Right atrium auricular region (tissue), 2 donors: Measurements from ENCODE around the gene WDR64. TPM values are rescaled to one million over a fixed set of nuclear protein-coding genes. Genes with fewer than 3 reads are reported as not detected.

Experiments
- DNase-seq: peaks from one replicate; pipeline ENCODE4 v3.0.0-alpha.2; 2019; ENCODE audit warnings: low spot score
- H3K27ac ChIP-seq, 2 donors: fragments of 200-600 bp; sonication (generic); 1 replicate in 1 of 2; 2 replicates in 1 of 2; pipeline ENCODE4 v1.5.1; 2016 to 2019
- H3K27me3 ChIP-seq, 2 donors: fragments of 200-600 bp; sonication (generic); one replicate each; pipeline versions ENCODE4 v1.5.1 to v1.6.0; 2017 to 2019
- H3K36me3 ChIP-seq: fragments of 200-600 bp; sonication (generic); one replicate; pipeline ENCODE4 v1.5.1; 2016
- H3K4me1 ChIP-seq, 2 donors: fragments of 200-600 bp; sonication (generic); one replicate each; pipeline versions ENCODE4 v1.5.1 to v1.6.0; 2017 to 2019
- H3K4me3 ChIP-seq, 2 donors: fragments of 200-600 bp; sonication (generic); 1 replicate in 1 of 2; 2 replicates in 1 of 2; pipeline ENCODE4 v1.5.1; 2017 to 2019; ENCODE audit warnings: mild to moderate bottlenecking in 1 of 2, moderate library complexity in 1 of 2
- H3K9me3 ChIP-seq, 2 donors: fragments of 200-600 bp; sonication (generic); one replicate each; pipeline ENCODE4 v1.5.1; 2019
- total RNA-seq, 2 donors: library from RNA; depleted of rRNA; stranded (reverse); fragments of >200 nt; gene quantifications; one replicate each; pipeline ENCODE4 v1.1.0, GENCODE V29; 2016
- TF ChIP-seq, protein P1 (sequence below), 2 donors: fragments of 200-600 bp; sonication (generic); IDR thresholded peaks; one replicate each; pipeline ENCODE4 v1.5.1; 2019; ENCODE audit warnings: antibody characterized with exemption in 2 of 2

The WDR64 gene
- total RNA-seq, 2 donors from 2014 or later, result not detected

GRCh38 chr1:241742084-241742483 lies 90.0 kb downstream of the WDR64 start:
- H3K27me3 ChIP-seq, result no peaks in the 10 kb centered on the region
- no peaks in the 10 kb centered on the region for H3K9me3 ChIP-seq
- DNase-seq, result no peak
- H3K27ac ChIP-seq, result no peak overlapping the region
- H3K36me3 ChIP-seq, result no peaks in the 10 kb centered on the region
- no peak overlapping the region for H3K4me3 ChIP-seq
- TF ChIP-seq, protein P1, sequence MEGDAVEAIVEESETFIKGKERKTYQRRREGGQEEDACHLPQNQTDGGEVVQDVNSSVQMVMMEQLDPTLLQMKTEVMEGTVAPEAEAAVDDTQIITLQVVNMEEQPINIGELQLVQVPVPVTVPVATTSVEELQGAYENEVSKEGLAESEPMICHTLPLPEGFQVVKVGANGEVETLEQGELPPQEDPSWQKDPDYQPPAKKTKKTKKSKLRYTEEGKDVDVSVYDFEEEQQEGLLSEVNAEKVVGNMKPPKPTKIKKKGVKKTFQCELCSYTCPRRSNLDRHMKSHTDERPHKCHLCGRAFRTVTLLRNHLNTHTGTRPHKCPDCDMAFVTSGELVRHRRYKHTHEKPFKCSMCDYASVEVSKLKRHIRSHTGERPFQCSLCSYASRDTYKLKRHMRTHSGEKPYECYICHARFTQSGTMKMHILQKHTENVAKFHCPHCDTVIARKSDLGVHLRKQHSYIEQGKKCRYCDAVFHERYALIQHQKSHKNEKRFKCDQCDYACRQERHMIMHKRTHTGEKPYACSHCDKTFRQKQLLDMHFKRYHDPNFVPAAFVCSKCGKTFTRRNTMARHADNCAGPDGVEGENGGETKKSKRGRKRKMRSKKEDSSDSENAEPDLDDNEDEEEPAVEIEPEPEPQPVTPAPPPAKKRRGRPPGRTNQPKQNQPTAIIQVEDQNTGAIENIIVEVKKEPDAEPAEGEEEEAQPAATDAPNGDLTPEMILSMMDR (IDR thresholded peaks at IDR 0.05), result no peak
- no peaks in the 10 kb centered on the region for H3K4me1 ChIP-seq

DNA sequence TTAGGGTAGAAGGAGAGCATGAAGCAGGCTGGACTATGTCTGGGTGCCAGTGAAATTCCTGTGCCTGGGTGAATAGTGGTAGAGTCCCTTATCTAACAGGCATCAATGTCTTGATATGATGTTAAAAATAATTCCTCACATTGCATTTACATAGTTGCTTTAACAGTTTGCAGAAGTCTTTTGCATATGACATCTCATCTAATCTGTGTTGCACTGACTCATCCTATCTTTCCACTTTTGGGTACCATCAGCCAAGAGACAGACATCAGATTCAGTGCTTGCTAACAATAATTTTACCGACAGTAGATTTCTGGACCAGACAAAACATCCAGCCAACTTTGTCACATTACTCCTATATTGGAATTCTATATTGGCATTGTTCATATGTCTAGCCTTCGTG lies 92.5 kb downstream of the WDR64 start:
- H3K4me3 ChIP-seq, result no peak overlapping the region
- H3K36me3 ChIP-seq, result no peaks in the 10 kb centered on the region
- peaks cover 0 to 1% of the 10 kb centered on the region in 2 donors for H3K4me1 ChIP-seq
- no peaks in the 10 kb centered on the region for H3K27me3 ChIP-seq
- no peak for DNase-seq
- H3K27ac ChIP-seq, result no peak overlapping the region
- no peaks in the 10 kb centered on the region for H3K9me3 ChIP-seq
- TF ChIP-seq, protein P1 (IDR thresholded peaks at IDR 0.05), result no peak

GRCh38 chr1:241747992-241748391 lies 95.9 kb downstream of the WDR64 start:
- Histone ChIP-seq H3K4me1 (peaks cover 0 to 6% of the 10 kb centered on the region in 2 donors), H3K4me3 (no peak overlapping the region), H3K9me3 (no peaks in the 10 kb centered on the region), H3K36me3 (no peaks in the 10 kb centered on the region), H3K27ac (no peak overlapping the region), H3K27me3 (no peaks in the 10 kb centered on the region)
- no peak for DNase-seq
- TF ChIP-seq, protein P1 (IDR thresholded peaks at IDR 0.05), result no peak

- Histone ChIP-seq H3K27ac (no peak overlapping the region), H3K4me3 (peak overlapping the region in 1 of 2 donors; percentile 32), H3K27me3 (no peaks in the 10 kb centered on the region), H3K9me3 (no peaks in the 10 kb centered on the region), H3K4me1 (peaks cover 0 to 6% of the 10 kb centered on the region in 2 donors), H3K36me3 (no peaks in the 10 kb centered on the region)
- TF ChIP-seq, protein P1 (IDR thresholded peaks at IDR 0.05), result no peak
- no peak for DNase-seq
Measured at GRCh38 chr1:241749041-241749944, 97.2 kb downstream of the WDR64 start.

DNA sequence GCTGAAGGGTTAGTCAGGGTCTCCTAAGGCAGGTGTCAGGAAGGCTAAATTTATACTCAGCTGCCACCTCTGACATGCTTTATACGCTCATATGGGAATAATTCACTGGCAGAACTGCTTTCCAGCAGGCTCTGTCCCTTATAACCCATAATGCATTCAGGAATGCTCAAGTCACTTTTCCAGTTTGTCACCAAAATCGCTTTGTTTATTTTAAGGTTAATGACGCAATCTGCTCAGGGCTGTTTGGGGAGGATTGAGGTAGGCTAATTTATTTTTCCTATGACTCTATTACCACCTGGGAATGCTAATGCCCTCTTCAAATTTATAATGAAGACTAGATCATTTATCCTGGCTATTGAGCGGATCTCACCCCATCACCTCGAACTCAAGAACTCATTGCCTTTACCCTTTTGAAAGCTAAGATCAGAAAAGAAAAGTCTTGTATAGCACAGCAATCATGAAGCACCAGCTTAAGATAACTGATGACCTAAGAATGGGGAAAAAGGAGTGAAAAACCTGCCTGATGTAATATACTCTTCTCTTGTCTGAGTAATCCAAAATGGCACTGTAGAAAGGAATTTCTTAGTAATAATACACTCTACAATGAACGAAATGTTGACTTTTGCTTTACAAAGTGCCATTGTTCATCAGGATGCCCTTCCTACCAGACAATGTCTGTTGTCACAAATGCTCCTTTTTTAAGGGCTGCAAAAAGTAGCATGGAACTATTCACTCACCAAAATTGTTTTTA lies 98.0 kb downstream of the WDR64 start:
- TF ChIP-seq, protein P1 (IDR thresholded peaks at IDR 0.05), result no peak
- no peak overlapping the region for H3K27ac ChIP-seq
- H3K4me3 ChIP-seq, result no peak overlapping the region

More for the DNA sequence above, 98.0 kb downstream of the WDR64 start:
- no peaks in the 10 kb centered on the region for H3K27me3 ChIP-seq
- H3K4me1 ChIP-seq, result peaks cover 0 to 6% of the 10 kb centered on the region in 2 donors
- no peaks in the 10 kb centered on the region for H3K9me3 ChIP-seq
- no peak for DNase-seq
- no peaks in the 10 kb centered on the region for H3K36me3 ChIP-seq
